Measurements from ENCODE around the gene ZNRF2. TPM values are rescaled to one million over a fixed set of nuclear protein-coding genes. Genes with fewer than 3 reads are reported as not detected.

ZNRF2 gene
- total RNA-seq (7.2 and 7.9 TPM in 2 replicates), polyA plus RNA-seq (2.1 and 2.6 TPM in 2 replicates), polyA minus RNA-seq (ENCODE audit: low replicate concordance) (not detected in 2 replicates)
- polyA plus RNA-seq (2012) = 1.6 and 1.8 TPM in 2 replicates

GRCh38 chr7:30284298-30285066, at the start of gene ZNRF2:
Gene ZNRF2, plus strand, starts transcription at chr7:30284597. Its CDS starts 761 bp downstream, at chr7:30285358.
- Histone ChIP-seq H3K27ac (ENCODE audit: insufficient read depth, low read length) (peak within 1 kb of the TSS; percentile 77), H2AFZ (ENCODE audit: low read length) (peak within 1 kb of the TSS; percentile 65)

GRCh38 chr7:30237271-30237695, 47.1 kb upstream of the ZNRF2 start:
- no peak overlapping the region for H3K4me3 ChIP-seq (replicated peaks in 1 of 4; ENCODE audit: control extremely low read depth in 1 of 4, insufficient read depth in 1 of 4, low read depth in 3 of 4, low read length in 4 of 4)
- no peaks in the 10 kb centered on the region for H3K27me3 ChIP-seq (ENCODE audit: control insufficient read depth, insufficient read depth, low read length)
- no peak overlapping the region for H3K27ac ChIP-seq (ENCODE audit: insufficient read depth, low read length)
- TF ChIP-seq CTCF (conservative IDR thresholded peaks at IDR 0.05 in 1 of 2, IDR thresholded peaks at IDR 0.05 in 1 of 2; ENCODE audit: low read depth in 1 of 2, low read length in 2 of 2) (no peak), EZH2 (IDR thresholded peaks at IDR 0.05; ENCODE audit: low read length, missing control alignments) (no peak)
- H3K79me2 ChIP-seq (ENCODE audit: control insufficient read depth, insufficient read depth, low read length) = no peaks in the 10 kb centered on the region
- no peak overlapping the region for H2AFZ ChIP-seq (ENCODE audit: low read length)
- H3K4me1 ChIP-seq (ENCODE audit: control insufficient read depth, extremely low read depth, insufficient read depth, low read length) = no peaks in the 10 kb centered on the region
- H3K4me2 ChIP-seq (ENCODE audit: extremely low read depth, insufficient read depth, low read length) = no peak overlapping the region
- DNase-seq (ENCODE audit: low read depth in 2 of 2) = no peak
- no peaks in the 10 kb centered on the region for H3K36me3 ChIP-seq (ENCODE audit: control insufficient read depth, insufficient read depth, low read length)
- H3K9ac ChIP-seq (ENCODE audit: insufficient read depth, low read length) = no peak overlapping the region
- H4K20me1 ChIP-seq (ENCODE audit: control insufficient read depth, extremely low read depth, insufficient read depth, low read length) = no peaks in the 10 kb centered on the region
- no peaks in the 10 kb centered on the region for H3K9me3 ChIP-seq (ENCODE audit: control insufficient read depth, insufficient read depth, low read depth, low read length)

More at GRCh38 chr7:30284298-30285066, at the start of gene ZNRF2:
- Histone ChIP-seq H3K79me2 (ENCODE audit: control insufficient read depth, insufficient read depth, low read length) (no peaks in the 10 kb centered on the region), H3K9ac (ENCODE audit: insufficient read depth, low read length) (peak within 1 kb of the TSS; percentile 80), H3K9me3 (ENCODE audit: control insufficient read depth, insufficient read depth, low read depth, low read length) (no peaks in the 10 kb centered on the region), H3K27me3 (ENCODE audit: control insufficient read depth, insufficient read depth, low read length) (no peaks in the 10 kb centered on the region), H3K4me3 (replicated peaks in 1 of 4; ENCODE audit: control extremely low read depth in 1 of 4, insufficient read depth in 1 of 4, low read depth in 3 of 4, low read length in 4 of 4) (peak within 1 kb of the TSS; percentile 51 to 83 (median 66)), H4K20me1 (ENCODE audit: control insufficient read depth, extremely low read depth, insufficient read depth, low read length) (no peaks in the 10 kb centered on the region), H3K36me3 (ENCODE audit: control insufficient read depth, insufficient read depth, low read length) (no peaks in the 10 kb centered on the region), H3K4me2 (ENCODE audit: extremely low read depth, insufficient read depth, low read length) (peak within 1 kb of the TSS; percentile 58), H3K4me1 (ENCODE audit: control insufficient read depth, extremely low read depth, insufficient read depth, low read length) (no peaks in the 10 kb centered on the region)
- DNase-seq (ENCODE audit: low read depth in 2 of 2) = peak; percentile 93 to 99
- TF ChIP-seq CTCF (conservative IDR thresholded peaks at IDR 0.05 in 1 of 2, IDR thresholded peaks at IDR 0.05 in 1 of 2; ENCODE audit: low read depth in 1 of 2, low read length in 2 of 2) (peak in 1 of 2 donors; percentile 31), EZH2 (IDR thresholded peaks at IDR 0.05; ENCODE audit: low read length, missing control alignments) (no peak)

- no peak overlapping the region for H2AFZ ChIP-seq (ENCODE audit: low read length)
- H3K36me3 ChIP-seq (ENCODE audit: control insufficient read depth, insufficient read depth, low read length) = no peaks in the 10 kb centered on the region
- no peak overlapping the region for H3K4me2 ChIP-seq (ENCODE audit: extremely low read depth, insufficient read depth, low read length)
- DNase-seq (ENCODE audit: low read depth in 2 of 2) = peak; percentile 46 to 63
- H3K4me1 ChIP-seq (ENCODE audit: control insufficient read depth, extremely low read depth, insufficient read depth, low read length) = no peaks in the 10 kb centered on the region
- no peaks in the 10 kb centered on the region for H3K9me3 ChIP-seq (ENCODE audit: control insufficient read depth, insufficient read depth, low read depth, low read length)
- no peak overlapping the region for H3K9ac ChIP-seq (ENCODE audit: insufficient read depth, low read length)
- H4K20me1 ChIP-seq (ENCODE audit: control insufficient read depth, extremely low read depth, insufficient read depth, low read length) = no peaks in the 10 kb centered on the region
- no peaks in the 10 kb centered on the region for H3K27me3 ChIP-seq (ENCODE audit: control insufficient read depth, insufficient read depth, low read length)
- TF ChIP-seq EZH2 (IDR thresholded peaks at IDR 0.05; ENCODE audit: low read length, missing control alignments) (no peak), CTCF (conservative IDR thresholded peaks at IDR 0.05 in 1 of 2, IDR thresholded peaks at IDR 0.05 in 1 of 2; ENCODE audit: low read depth in 1 of 2, low read length in 2 of 2) (no peak)
- no peak overlapping the region for H3K4me3 ChIP-seq (replicated peaks in 1 of 4; ENCODE audit: control extremely low read depth in 1 of 4, insufficient read depth in 1 of 4, low read depth in 3 of 4, low read length in 4 of 4)
- no peak overlapping the region for H3K27ac ChIP-seq (ENCODE audit: insufficient read depth, low read length)
- H3K79me2 ChIP-seq (ENCODE audit: control insufficient read depth, insufficient read depth, low read length) = no peaks in the 10 kb centered on the region
Measured at GRCh38 chr7:30238721-30239441, 45.5 kb upstream of the ZNRF2 start.

Measured in fibroblast of lung (primary cell).